ENCODE data around the gene RAB31. TPM values are rescaled to one million over a fixed set of nuclear protein-coding genes. Genes with fewer than 3 reads are reported as not detected.

Gene RAB31
- polyA plus RNA-seq, 1 of the 3 experiments (the other 2 are of a cell fraction): 23.0 TPM

GRCh38 chr18:9865764-9866490, 157.8 kb downstream of the RAB31 start:
- 94% methylated on average over 7 of the region's 7 CpGs for WGBS (ENCODE audit: low lambda C conversion rate)
- Histone ChIP-seq H2AFZ (ENCODE audit: low read depth) (no peak overlapping the region), H3K27ac (ENCODE audit: low read depth in 2 of 2, low read length in 1 of 2) (no peak overlapping the region), H3K9me2 (no peaks in the 10 kb centered on the region), H3K4me2 (no peak overlapping the region), H3K4me3 (ENCODE audit: low read depth in 2 of 2, low read length in 1 of 2) (no peak overlapping the region), H4K20me1 (ENCODE audit: insufficient read depth) (no peaks in the 10 kb centered on the region), H3K79me2 (ENCODE audit: insufficient read depth) (no peaks in the 10 kb centered on the region), H3K36me3 (replicated peaks in 1 of 2; ENCODE audit: control insufficient read depth in 1 of 2, insufficient read depth in 2 of 2, low read length in 1 of 2) (peaks cover 0 to under 1% of the 10 kb centered on the region in 2 experiments), H3K9ac (no peak overlapping the region), H3F3A (replicated peaks; ENCODE audit: insufficient read depth) (peaks cover 20% of the 10 kb centered on the region), H3K4me1 (ENCODE audit: control insufficient read depth in 1 of 2, insufficient read depth in 2 of 2, low read depth in 1 of 2, low read length in 1 of 2) (peaks cover 20 to 25% of the 10 kb centered on the region in 2 experiments; a peak in 3 of 4 replicates), H3K9me3 (peaks cover 4% of the 10 kb centered on the region; the same call in 1 of the 2 replicates), H3K27me3 (ENCODE audit: insufficient read depth) (no peaks in the 10 kb centered on the region)
- ChIA-PET CTCF (interaction anchor here (0.7 kb wide), 1 partner anchor 32 kb away, joined by 3 read pairs; no protein-coding TSS in a partner anchor), POLR2A (no interaction called here)
- DNase-seq: no peak
- TF ChIP-seq FOXM1 (IDR thresholded peaks at IDR 0.05; ENCODE audit: low read depth): no peak
- TF ChIP-seq SMC3 (IDR thresholded peaks at IDR 0.05; ENCODE audit: low read depth, low read length): no peak
- no peak for TF ChIP-seq TAF1 (IDR thresholded peaks at IDR 0.05; ENCODE audit: borderline replicate concordance, low read depth, low read length)
- no peak for TF ChIP-seq MAX (IDR thresholded peaks at IDR 0.05; ENCODE audit: low read depth)
- TF ChIP-seq CHD2 (IDR thresholded peaks at IDR 0.05; ENCODE audit: low read length, partially characterized antibody): no peak
- no peak for TF ChIP-seq FOXJ3 (CRISPR knock-in tag; IDR thresholded peaks at IDR 0.05)
- TF ChIP-seq SIN3A (IDR thresholded peaks at IDR 0.05; ENCODE audit: borderline replicate concordance, low read depth, low read length): no peak
- no peak for TF ChIP-seq FOSL2 (IDR thresholded peaks at IDR 0.05; ENCODE audit: borderline replicate concordance, low read depth)
- TF ChIP-seq GABPA (IDR thresholded peaks at IDR 0.05; ENCODE audit: low read depth): no peak

GRCh38 chr18:9866627-9867026, 158.5 kb downstream of the RAB31 start:
- H2AFZ ChIP-seq (ENCODE audit: low read depth): no peak overlapping the region
- no peaks in the 10 kb centered on the region for H3K79me2 ChIP-seq (ENCODE audit: insufficient read depth)
- TF ChIP-seq TAF1 (IDR thresholded peaks at IDR 0.05; ENCODE audit: borderline replicate concordance, low read depth, low read length) (no peak), TCF12 (IDR thresholded peaks at IDR 0.05) (no peak), USF2 (IDR thresholded peaks at IDR 0.05; ENCODE audit: borderline replicate concordance, low read depth, low read length) (no peak), PBX3 (IDR thresholded peaks at IDR 0.05) (no peak)
- peaks cover 4% of the 10 kb centered on the region; the same call in 1 of the 2 replicates for H3K9me3 ChIP-seq
- 96% methylated on average over 3 of the region's 3 CpGs for WGBS (ENCODE audit: low lambda C conversion rate)
- ChIA-PET CTCF (interaction anchor here (0.7 kb wide), 1 partner anchor 33 kb away, joined by 3 read pairs; no protein-coding TSS in a partner anchor), POLR2A (no interaction called here)
- H4K20me1 ChIP-seq (ENCODE audit: insufficient read depth): no peaks in the 10 kb centered on the region
- H3K4me1 ChIP-seq (ENCODE audit: control insufficient read depth in 1 of 2, insufficient read depth in 2 of 2, low read depth in 1 of 2, low read length in 1 of 2): peaks cover 20 to 31% of the 10 kb centered on the region in 2 experiments
- H3K36me3 ChIP-seq (replicated peaks in 1 of 2; ENCODE audit: control insufficient read depth in 1 of 2, insufficient read depth in 2 of 2, low read length in 1 of 2): no peaks in the 10 kb centered on the region
- no peak overlapping the region for H3K4me3 ChIP-seq (ENCODE audit: low read depth in 2 of 2, low read length in 1 of 2)
- H3K4me2 ChIP-seq: no peak overlapping the region
- H3F3A ChIP-seq (replicated peaks; ENCODE audit: insufficient read depth): peaks cover 20% of the 10 kb centered on the region
- H3K27ac ChIP-seq (ENCODE audit: low read depth in 2 of 2, low read length in 1 of 2): no peak overlapping the region
- H3K27me3 ChIP-seq (ENCODE audit: insufficient read depth): no peaks in the 10 kb centered on the region
- H3K9me2 ChIP-seq: no peaks in the 10 kb centered on the region
- no peak for DNase-seq
- no peak overlapping the region for H3K9ac ChIP-seq

Data from SK-N-SH (cell line).